HEK293 (cell line): ENCODE data around the gene BRPF1.

Experiments used
- CTCF ChIA-PET: fragments of 350-600 bp; formaldehyde crosslinking; extraction: SDS; loops from one replicate; lab custom pipeline; 2021; ENCODE audit warnings: antibody characterized with exemption; lab: Yijun Ruan, JAX
- POLR2A ChIA-PET: fragments of 300-600 bp; formaldehyde crosslinking; extraction: SDS; loops from one replicate; lab custom pipeline; 2020; ENCODE audit warnings: antibody characterized with exemption, inconsistent platforms; lab: Yijun Ruan, JAX
- H3K27ac ChIP-seq: fragments of 200-500 bp; sonication (Bioruptor generic); 2 replicates; pipeline ENCODE4 v1.5.1; 2014; ENCODE audit warnings: low read depth, low read length, control low read depth, inconsistent platforms; ENCODE audit errors: extremely low read depth
- H3K36me3 ChIP-seq, 2 experiments: fragments of 200-500 bp in 1 of 2; sonication (Bioruptor generic) in 1 of 2; 1 replicate in 1 of 2; 2 replicates in 1 of 2; pipeline ENCODE4 v1.5.1; 2014 to 2017; ENCODE audit warnings: inconsistent platforms in 2 of 2, low read length in 2 of 2; ENCODE audit not compliant: control insufficient read depth in 2 of 2, insufficient read depth in 1 of 2
- H3K4me1 ChIP-seq: fragments of 200-500 bp; sonication (Bioruptor generic); 2 replicates; pipeline ENCODE4 v1.5.1; 2014; ENCODE audit warnings: mild to moderate bottlenecking, low read length, inconsistent platforms; ENCODE audit not compliant: control insufficient read depth, insufficient read depth
- H3K4me3 ChIP-seq: 2 replicates; pipeline ENCODE4 v1.5.1; 2011; ENCODE audit warnings: low read depth, mild to moderate bottlenecking, control low read depth, low read length, moderate library complexity
- H3K9me3 ChIP-seq: fragments of 200-500 bp; sonication (Bioruptor generic); 2 replicates; pipeline ENCODE4 v1.5.1; 2014; ENCODE audit warnings: low read depth, low read length, inconsistent platforms; ENCODE audit not compliant: control insufficient read depth, insufficient read depth
- GLI4 ChIP-seq: fragments of 450-650 bp; formaldehyde crosslinking; IDR thresholded peaks from 2 replicates; pipeline ENCODE4 v1.5.1; 2016; ENCODE audit warnings: missing biosample characterization, missing genetic modification characterization
- MEIS1 ChIP-seq: sonication (generic); formaldehyde crosslinking; IDR thresholded peaks from 2 replicates; pipeline ENCODE4 v1.8.1; 2022; ENCODE audit warnings: missing genetic modification reagents, mild to moderate bottlenecking, borderline replicate concordance
- MZF1 ChIP-seq: fragments of 450-650 bp; formaldehyde crosslinking; IDR thresholded peaks from 2 replicates; pipeline ENCODE4 v1.5.1; 2017; ENCODE audit warnings: missing biosample characterization, missing genetic modification characterization, borderline replicate concordance
- YY1 ChIP-seq: fragments of 450-650 bp; formaldehyde crosslinking; IDR thresholded peaks from 2 replicates; pipeline ENCODE4 v1.5.1; 2018; ENCODE audit warnings: missing biosample characterization, missing genetic modification characterization
- ZBTB6 ChIP-seq: fragments of 450-650 bp; formaldehyde crosslinking; IDR thresholded peaks from 2 replicates; pipeline ENCODE4 v1.5.1; 2017; ENCODE audit warnings: missing biosample characterization, missing genetic modification characterization
- ZFHX2 ChIP-seq: fragments of 450-650 bp; formaldehyde crosslinking; conservative IDR thresholded peaks from 2 replicates; pipeline ENCODE4 v1.5.1; 2016; ENCODE audit warnings: missing biosample characterization, missing genetic modification characterization
- ZFP3 ChIP-seq: fragments of 450-650 bp; formaldehyde crosslinking; IDR thresholded peaks from 2 replicates; pipeline ENCODE4 v1.5.1; 2016; ENCODE audit warnings: low read depth, missing biosample characterization, missing genetic modification characterization
- ZFP41 ChIP-seq: fragments of 450-650 bp; formaldehyde crosslinking; IDR thresholded peaks from 2 replicates; pipeline ENCODE4 v1.5.1; 2016; ENCODE audit warnings: missing biosample characterization, missing genetic modification characterization, borderline replicate concordance
- ZNF133 ChIP-seq: fragments of 450-650 bp; formaldehyde crosslinking; IDR thresholded peaks from 2 replicates; pipeline ENCODE4 v1.5.1; 2016; ENCODE audit warnings: missing biosample characterization, missing genetic modification characterization
- ZNF138 ChIP-seq: fragments of 450-650 bp; formaldehyde crosslinking; IDR thresholded peaks from 2 replicates; pipeline ENCODE4 v1.5.1; 2016; ENCODE audit warnings: missing biosample characterization, missing genetic modification characterization, borderline replicate concordance
- ZNF140 ChIP-seq: fragments of 450-650 bp; formaldehyde crosslinking; IDR thresholded peaks from 2 replicates; pipeline ENCODE4 v1.5.1; 2016; ENCODE audit warnings: missing biosample characterization, missing genetic modification characterization
- ZNF148 ChIP-seq: fragments of 450-650 bp; formaldehyde crosslinking; IDR thresholded peaks from 2 replicates; pipeline ENCODE4 v1.5.0; 2017; ENCODE audit warnings: missing biosample characterization, missing genetic modification characterization, borderline replicate concordance
- ZNF155 ChIP-seq: fragments of 450-650 bp; formaldehyde crosslinking; IDR thresholded peaks from 2 replicates; pipeline ENCODE4 v1.5.1; 2016; ENCODE audit warnings: missing biosample characterization, missing genetic modification characterization
- ZNF202 ChIP-seq: fragments of 450-650 bp; formaldehyde crosslinking; IDR thresholded peaks from 2 replicates; pipeline ENCODE4 v1.5.1; 2016; ENCODE audit warnings: missing biosample characterization, missing genetic modification characterization, borderline replicate concordance
- ZNF24 ChIP-seq: fragments of 450-650 bp; formaldehyde crosslinking; IDR thresholded peaks from 2 replicates; pipeline ENCODE4 v1.5.1; 2016; ENCODE audit warnings: missing biosample characterization, missing genetic modification characterization
- ZNF26 ChIP-seq: fragments of 450-650 bp; formaldehyde crosslinking; IDR thresholded peaks from 2 replicates; pipeline ENCODE4 v1.5.1; 2016; ENCODE audit warnings: missing biosample characterization, missing genetic modification characterization
- ZNF324 ChIP-seq: fragments of 450-650 bp; formaldehyde crosslinking; IDR thresholded peaks from 2 replicates; pipeline ENCODE4 v1.5.1; 2016; ENCODE audit warnings: missing biosample characterization, missing genetic modification characterization
- ZNF335 ChIP-seq: fragments of 450-650 bp; formaldehyde crosslinking; conservative IDR thresholded peaks from 2 replicates; pipeline ENCODE4 v1.5.1; 2016; ENCODE audit warnings: missing biosample characterization, missing genetic modification characterization
- ZNF37A ChIP-seq: fragments of 450-650 bp; IDR thresholded peaks from 2 replicates; pipeline ENCODE4 v1.5.1; 2018; ENCODE audit warnings: missing biosample characterization, missing genetic modification characterization
- ZNF404 ChIP-seq: fragments of 450-650 bp; formaldehyde crosslinking; IDR thresholded peaks from 2 replicates; pipeline ENCODE4 v1.5.1; 2017; ENCODE audit warnings: missing biosample characterization, missing genetic modification characterization
- ZNF510 ChIP-seq: fragments of 450-650 bp; formaldehyde crosslinking; IDR thresholded peaks from 2 replicates; pipeline ENCODE4 v1.5.1; 2018; ENCODE audit warnings: mild to moderate bottlenecking, missing genetic modification characterization, missing biosample characterization; ENCODE audit not compliant: insufficient replicate concordance
- ZNF514 ChIP-seq: fragments of 450-650 bp; formaldehyde crosslinking; IDR thresholded peaks from 2 replicates; pipeline ENCODE4 v1.5.1; 2016; ENCODE audit warnings: missing biosample characterization, missing genetic modification characterization
- ZNF521 ChIP-seq: fragments of 450-650 bp; formaldehyde crosslinking; IDR thresholded peaks from 2 replicates; pipeline ENCODE4 v1.5.1; 2017; ENCODE audit warnings: missing biosample characterization, mild to moderate bottlenecking, missing genetic modification characterization
- ZNF549 ChIP-seq: fragments of 450-650 bp; IDR thresholded peaks from 2 replicates; pipeline ENCODE4 v1.5.1; 2018; ENCODE audit warnings: missing biosample characterization, missing genetic modification characterization, mild to moderate bottlenecking, inconsistent platforms, moderate library complexity
- ZNF560 ChIP-seq: fragments of 450-650 bp; formaldehyde crosslinking; IDR thresholded peaks from 2 replicates; pipeline ENCODE4 v1.5.1; 2017; ENCODE audit warnings: missing biosample characterization, missing genetic modification characterization, borderline replicate concordance
- ZNF571 ChIP-seq: fragments of 450-650 bp; formaldehyde crosslinking; IDR thresholded peaks from 2 replicates; pipeline ENCODE4 v1.5.0; 2017; ENCODE audit warnings: missing biosample characterization, missing genetic modification characterization
- ZNF660 ChIP-seq: fragments of 450-650 bp; IDR thresholded peaks from 2 replicates; pipeline ENCODE4 v1.5.1; 2018; ENCODE audit warnings: missing biosample characterization, mild to moderate bottlenecking, missing genetic modification characterization
- ZNF707 ChIP-seq: fragments of 450-650 bp; formaldehyde crosslinking; IDR thresholded peaks from 2 replicates; pipeline ENCODE4 v1.5.1; 2016; ENCODE audit warnings: missing biosample characterization, missing genetic modification characterization
- ZNF792 ChIP-seq: fragments of 450-650 bp; formaldehyde crosslinking; IDR thresholded peaks from 2 replicates; pipeline ENCODE4 v1.5.1; 2016; ENCODE audit warnings: missing biosample characterization, missing genetic modification characterization
- TF ChIP-seq, protein P1 (sequence below): fragments of 450-650 bp; formaldehyde crosslinking; IDR thresholded peaks from 2 replicates; pipeline ENCODE4 v1.5.1; 2016; ENCODE audit warnings: missing biosample characterization, missing genetic modification characterization

Gene BRPF1

DNA sequence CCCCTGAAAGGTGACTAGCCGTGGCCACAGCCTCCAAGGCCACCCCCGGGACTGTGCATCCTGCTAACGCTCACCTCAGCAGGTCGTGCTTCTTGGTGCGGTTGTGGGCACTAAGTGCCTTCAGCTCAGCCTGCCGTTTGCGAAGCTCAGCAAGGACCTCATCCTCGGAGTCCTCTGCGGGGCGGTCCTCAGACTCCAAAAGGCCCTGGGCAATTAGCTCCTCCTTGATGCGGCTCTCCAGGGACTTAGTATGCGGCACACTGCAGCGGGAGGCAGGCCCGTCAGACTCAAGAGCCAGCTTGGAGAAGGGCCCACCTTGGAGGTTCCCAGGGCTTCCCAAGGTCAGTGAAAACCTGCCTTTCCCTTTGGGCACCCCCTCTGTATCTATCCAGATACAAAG is 52.4 kb downstream of the BRPF1 start:
- ChIA-PET CTCF (interaction anchor here (0.6 to 0.7 kb wide), 2 partner anchors 29 to 247 kb away, joined by 5 to 6 read pairs; no protein-coding TSS in a partner anchor), POLR2A (interaction anchor here (0.9 kb wide), 1 partner anchor 9 kb away, joined by 3 read pairs; the partner anchor contains the start of genes ARPC4 and TADA3)
- Histone ChIP-seq H3K27ac (no peak overlapping the region), H3K36me3 (peaks cover 13 to 81% of the 10 kb centered on the region in 2 experiments; a peak in 2 of 3 replicates), H3K9me3 (no peaks in the 10 kb centered on the region), H3K4me3 (no peak overlapping the region), H3K4me1 (no peaks in the 10 kb centered on the region)
- no peak for TF ChIP-seq ZNF148 (tag by site-specific recombination)
- no peak for TF ChIP-seq ZBTB6 (tag by site-specific recombination)
- TF ChIP-seq ZNF660, result no peak
- no peak for TF ChIP-seq ZNF202 (tag by site-specific recombination)
- TF ChIP-seq ZNF155 (tag by site-specific recombination), result no peak
- TF ChIP-seq MZF1 (tag by site-specific recombination), result no peak
- no peak for TF ChIP-seq ZNF26 (tag by site-specific recombination)
- TF ChIP-seq ZNF514, result no peak
- TF ChIP-seq ZNF404 (tag by site-specific recombination), result no peak
- no peak for TF ChIP-seq ZNF133
- TF ChIP-seq ZNF140 (tag by site-specific recombination), result no peak
- no peak for TF ChIP-seq ZNF560
- no peak for TF ChIP-seq ZNF549 (tag by site-specific recombination)
- no peak for TF ChIP-seq ZFP3 (tag by site-specific recombination)
- TF ChIP-seq ZNF571 (tag by site-specific recombination), result no peak
- TF ChIP-seq GLI4 (tag by site-specific recombination), result no peak
- no peak for TF ChIP-seq ZNF324 (tag by site-specific recombination)
- TF ChIP-seq ZFP41, result no peak
- no peak for TF ChIP-seq ZNF37A (tag by site-specific recombination)

GRCh38 chr3:9784965-9785364 is 53.4 kb downstream of the BRPF1 start:
- Histone ChIP-seq H3K36me3 (peaks cover 13 to 84% of the 10 kb centered on the region in 2 experiments; a peak in 2 of 3 replicates), H3K4me3 (no peak overlapping the region), H3K9me3 (no peaks in the 10 kb centered on the region), H3K27ac (no peak overlapping the region), H3K4me1 (no peaks in the 10 kb centered on the region)
- ChIA-PET POLR2A (interaction anchor here (1.0 kb wide), 1 partner anchor 15 kb away, joined by 4 read pairs; the partner anchor contains the start of gene CAMK1), CTCF (interaction anchor here (1.5 to 1.9 kb wide), 2 partner anchors 11 to 35 kb away, joined by 3 to 7 read pairs; partner anchors contain the start of gene OGG1)
- no peak for TF ChIP-seq ZNF510 (tag by site-specific recombination)
- no peak for TF ChIP-seq ZFP3 (tag by site-specific recombination)
- no peak for TF ChIP-seq ZNF24 (tag by site-specific recombination)
- TF ChIP-seq ZNF707 (tag by site-specific recombination), result no peak
- TF ChIP-seq ZNF138 (tag by site-specific recombination), result no peak
- no peak for TF ChIP-seq YY1 (tag by site-specific recombination)
- TF ChIP-seq MZF1 (tag by site-specific recombination), result no peak
- no peak for TF ChIP-seq ZFHX2
- no peak for TF ChIP-seq ZNF792
- TF ChIP-seq, protein P1, sequence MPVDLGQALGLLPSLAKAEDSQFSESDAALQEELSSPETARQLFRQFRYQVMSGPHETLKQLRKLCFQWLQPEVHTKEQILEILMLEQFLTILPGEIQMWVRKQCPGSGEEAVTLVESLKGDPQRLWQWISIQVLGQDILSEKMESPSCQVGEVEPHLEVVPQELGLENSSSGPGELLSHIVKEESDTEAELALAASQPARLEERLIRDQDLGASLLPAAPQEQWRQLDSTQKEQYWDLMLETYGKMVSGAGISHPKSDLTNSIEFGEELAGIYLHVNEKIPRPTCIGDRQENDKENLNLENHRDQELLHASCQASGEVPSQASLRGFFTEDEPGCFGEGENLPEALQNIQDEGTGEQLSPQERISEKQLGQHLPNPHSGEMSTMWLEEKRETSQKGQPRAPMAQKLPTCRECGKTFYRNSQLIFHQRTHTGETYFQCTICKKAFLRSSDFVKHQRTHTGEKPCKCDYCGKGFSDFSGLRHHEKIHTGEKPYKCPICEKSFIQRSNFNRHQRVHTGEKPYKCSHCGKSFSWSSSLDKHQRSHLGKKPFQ, result no peak
- TF ChIP-seq ZNF335 (tag by site-specific recombination), result no peak
- TF ChIP-seq ZNF521 (tag by site-specific recombination), result no peak
- TF ChIP-seq MEIS1, result no peak
